ENCODE data around the gene RMDN3.
A peak's percentile ranks its signal among the peaks of the same experiment; 100 is the strongest.

Gene RMDN3

GRCh38 chr15:40747685-40748631 lies 7.1 kb downstream of the RMDN3 start:
- Mint-ChIP-seq H3K36me3 (ENCODE audit: low read depth) (peaks cover 19% of the 10 kb centered on the region), H3K4me1 (peaks cover 19% of the 10 kb centered on the region), H3K4me3 (no peak overlapping the region), H3K9me3 (no peaks in the 10 kb centered on the region), H3K27me3 (ENCODE audit: low read depth, poor library complexity) (no peaks in the 10 kb centered on the region), H3K27ac (peak overlapping the region; percentile 61)
- TF ChIP-seq, protein P1, sequence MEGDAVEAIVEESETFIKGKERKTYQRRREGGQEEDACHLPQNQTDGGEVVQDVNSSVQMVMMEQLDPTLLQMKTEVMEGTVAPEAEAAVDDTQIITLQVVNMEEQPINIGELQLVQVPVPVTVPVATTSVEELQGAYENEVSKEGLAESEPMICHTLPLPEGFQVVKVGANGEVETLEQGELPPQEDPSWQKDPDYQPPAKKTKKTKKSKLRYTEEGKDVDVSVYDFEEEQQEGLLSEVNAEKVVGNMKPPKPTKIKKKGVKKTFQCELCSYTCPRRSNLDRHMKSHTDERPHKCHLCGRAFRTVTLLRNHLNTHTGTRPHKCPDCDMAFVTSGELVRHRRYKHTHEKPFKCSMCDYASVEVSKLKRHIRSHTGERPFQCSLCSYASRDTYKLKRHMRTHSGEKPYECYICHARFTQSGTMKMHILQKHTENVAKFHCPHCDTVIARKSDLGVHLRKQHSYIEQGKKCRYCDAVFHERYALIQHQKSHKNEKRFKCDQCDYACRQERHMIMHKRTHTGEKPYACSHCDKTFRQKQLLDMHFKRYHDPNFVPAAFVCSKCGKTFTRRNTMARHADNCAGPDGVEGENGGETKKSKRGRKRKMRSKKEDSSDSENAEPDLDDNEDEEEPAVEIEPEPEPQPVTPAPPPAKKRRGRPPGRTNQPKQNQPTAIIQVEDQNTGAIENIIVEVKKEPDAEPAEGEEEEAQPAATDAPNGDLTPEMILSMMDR (IDR thresholded peaks at IDR 0.05), result no peak
- DNase-seq, result no peak

GRCh38 chr15:40746916-40747418 lies 8.1 kb downstream of the RMDN3 start:
- Mint-ChIP-seq H3K4me3 (no peak overlapping the region), H3K36me3 (ENCODE audit: low read depth) (peaks cover 26% of the 10 kb centered on the region), H3K4me1 (peaks cover 15% of the 10 kb centered on the region), H3K27me3 (ENCODE audit: low read depth, poor library complexity) (peaks cover 5% of the 10 kb centered on the region), H3K27ac (peak overlapping the region; percentile 61), H3K9me3 (no peaks in the 10 kb centered on the region)
- DNase-seq, result no peak
- TF ChIP-seq, protein P1 (IDR thresholded peaks at IDR 0.05), result no peak

DNA sequence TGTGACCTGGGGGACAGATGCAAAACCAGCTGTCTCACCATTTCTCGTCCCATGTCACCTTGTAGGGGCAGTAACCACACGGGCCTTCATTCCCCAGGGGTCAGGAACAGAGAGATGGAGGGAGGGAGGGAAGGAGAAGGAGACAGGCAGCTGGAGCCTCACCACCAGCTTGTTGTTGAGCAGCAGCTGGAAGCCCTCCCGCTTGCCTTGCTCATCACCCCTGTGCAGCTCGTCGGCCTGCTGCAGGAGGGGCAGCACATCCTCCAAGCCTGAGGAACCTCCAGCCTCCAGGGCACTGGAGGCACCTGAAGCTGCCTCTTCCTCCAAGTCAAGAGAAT lies 10.3 kb downstream of the RMDN3 start:
- TF ChIP-seq, protein P1 (IDR thresholded peaks at IDR 0.05), result no peak
- H3K4me1 Mint-ChIP-seq, result peaks cover 15% of the 10 kb centered on the region
- H3K9me3 Mint-ChIP-seq, result no peaks in the 10 kb centered on the region
- no peak overlapping the region for H3K27ac Mint-ChIP-seq
- DNase-seq, result no peak
- peaks cover 26% of the 10 kb centered on the region for H3K36me3 Mint-ChIP-seq (ENCODE audit: low read depth)
- no peak overlapping the region for H3K4me3 Mint-ChIP-seq
- H3K27me3 Mint-ChIP-seq (ENCODE audit: low read depth, poor library complexity), result peaks cover 5% of the 10 kb centered on the region

DNA sequence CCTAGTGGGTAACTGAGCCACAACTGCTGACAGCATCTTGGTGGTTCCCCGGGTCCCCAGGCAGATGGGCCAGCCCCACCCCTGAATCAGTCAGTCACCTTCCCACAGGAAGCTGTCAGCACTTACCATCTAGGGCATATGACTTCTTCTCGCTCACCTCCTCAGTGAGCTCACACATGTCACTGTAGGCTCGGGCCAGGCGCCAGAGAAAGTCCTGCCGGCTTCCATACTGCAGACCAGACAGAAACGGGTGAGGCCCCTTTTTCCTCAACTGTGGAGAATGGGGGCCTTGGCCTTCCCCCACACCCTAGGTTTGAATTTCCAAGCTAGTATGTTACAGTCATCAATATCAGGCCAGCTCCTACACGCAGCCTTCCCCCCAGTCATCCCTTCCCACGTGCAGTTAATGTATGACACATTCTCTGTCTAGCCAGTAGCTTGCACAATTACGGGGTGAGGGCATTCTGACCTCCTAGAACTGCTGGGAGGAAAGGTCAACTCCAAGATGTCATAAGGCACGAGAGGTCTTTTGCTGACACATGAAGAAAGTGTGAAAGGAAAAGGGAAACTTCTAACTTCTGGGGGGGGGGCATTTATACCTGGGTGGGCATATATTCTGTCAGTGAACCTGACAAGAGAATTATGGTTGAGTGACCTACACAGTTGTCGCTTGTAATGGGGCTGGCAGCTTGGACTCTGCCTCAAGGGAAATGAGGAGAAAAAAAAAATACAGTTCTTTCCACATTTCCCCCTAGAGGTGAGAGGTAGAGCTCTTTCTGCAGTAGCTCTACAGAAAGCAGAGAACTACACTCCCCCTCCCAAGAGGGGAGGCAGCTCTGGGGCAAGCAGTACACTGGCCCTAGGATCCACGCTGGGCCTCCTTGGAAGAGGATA lies 10.9 kb downstream of the RMDN3 start:
- Mint-ChIP-seq H3K27ac (peak overlapping the region; percentile 93), H3K9me3 (no peaks in the 10 kb centered on the region), H3K36me3 (ENCODE audit: low read depth) (peaks cover 21% of the 10 kb centered on the region), H3K27me3 (ENCODE audit: low read depth, poor library complexity) (peaks cover 5% of the 10 kb centered on the region), H3K4me1 (peaks cover 15% of the 10 kb centered on the region), H3K4me3 (no peak overlapping the region)
- TF ChIP-seq, protein P1 (IDR thresholded peaks at IDR 0.05), result no peak
- DNase-seq, result no peak

DNA sequence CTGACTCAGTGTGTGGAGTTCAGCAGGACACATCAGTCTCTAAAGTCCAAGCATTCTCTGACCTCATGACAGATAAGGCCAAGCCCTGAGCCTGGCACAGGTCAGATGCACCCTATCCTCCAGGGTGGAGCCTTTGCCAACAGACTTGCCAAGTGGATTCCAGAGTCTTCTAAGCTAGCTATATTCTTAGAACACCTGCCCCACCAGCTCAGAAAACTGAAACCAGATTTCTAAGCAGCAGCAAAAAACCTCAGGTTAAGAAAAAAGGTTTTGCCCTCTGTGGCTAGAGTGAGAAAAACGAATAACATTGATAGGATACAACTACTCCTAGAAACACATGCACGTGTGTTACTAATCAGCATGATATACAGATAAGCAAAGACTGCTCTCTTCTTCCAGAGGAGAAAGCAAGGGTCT lies 11.6 kb downstream of the RMDN3 start:
- TF ChIP-seq, protein P1 (IDR thresholded peaks at IDR 0.05), result no peak
- H3K27ac Mint-ChIP-seq, result peak overlapping the region; percentile 93
- no peaks in the 10 kb centered on the region for H3K9me3 Mint-ChIP-seq
- no peak for DNase-seq
- peaks cover 21% of the 10 kb centered on the region for H3K36me3 Mint-ChIP-seq (ENCODE audit: low read depth)
- H3K27me3 Mint-ChIP-seq (ENCODE audit: low read depth, poor library complexity), result peaks cover 5% of the 10 kb centered on the region
- H3K4me3 Mint-ChIP-seq, result no peak overlapping the region
- H3K4me1 Mint-ChIP-seq, result peaks cover 15% of the 10 kb centered on the region
